WERI-Rb-1 (cell line): ENCODE results near the gene SLIT3.

ENCODE experiments used
- DNase-seq: peaks from one replicate; pipeline ENCODE4 v3.0.0-alpha.2; 2020
- H3K27ac ChIP-seq: fragments of 250-450 bp; sonication (Bioruptor Pico); 2 replicates; pipeline ENCODE4 v1.5.1; 2020; ENCODE audit warnings: mild to moderate bottlenecking, moderate library complexity
- H3K27me3 ChIP-seq: fragments of 250-450 bp; sonication (Bioruptor Pico); 2 replicates; pipeline ENCODE4 v1.5.1; 2021; ENCODE audit warnings: mild to moderate bottlenecking, low read depth, moderate library complexity; ENCODE audit not compliant: insufficient read depth, severe bottlenecking
- H3K36me3 ChIP-seq: fragments of 250-450 bp; sonication (Bioruptor Pico); 2 replicates; pipeline ENCODE4 v1.5.1; 2020; ENCODE audit warnings: mild to moderate bottlenecking, moderate library complexity
- H3K4me3 ChIP-seq: 2 replicates; pipeline ENCODE4 v1.5.1; 2011; ENCODE audit warnings: low read depth, mild to moderate bottlenecking, control low read depth, low read length
- H3K9me3 ChIP-seq: fragments of 250-450 bp; sonication (Bioruptor Pico); 2 replicates; pipeline ENCODE4 v1.5.1; 2021; ENCODE audit warnings: mild to moderate bottlenecking, moderate library complexity; ENCODE audit not compliant: severe bottlenecking
- CTCF ChIP-seq: IDR thresholded peaks from 2 replicates; pipeline ENCODE4 v1.5.1; 2011; ENCODE audit warnings: low read depth, mild to moderate bottlenecking, control low read depth, inconsistent platforms, low read length

SLIT3 gene

DNA sequence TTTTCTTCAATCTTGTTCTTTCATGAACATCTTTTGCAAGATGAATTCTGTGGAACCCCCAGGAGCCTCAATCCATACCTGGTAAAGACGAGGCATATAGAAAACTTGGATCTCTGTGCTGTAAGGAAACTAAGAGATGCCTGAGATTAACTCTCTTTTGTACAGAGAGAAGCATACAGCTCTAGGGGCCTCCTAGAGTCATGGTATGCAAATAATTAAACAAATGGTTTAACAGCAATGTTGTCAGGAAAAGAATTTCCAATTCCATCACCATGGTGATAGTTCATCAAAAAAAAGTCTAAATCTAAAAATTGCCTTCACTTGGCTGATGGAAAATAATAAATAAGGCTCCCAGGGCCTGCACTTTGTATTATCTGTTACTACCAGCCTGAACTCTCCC, 275.4 kb downstream of the SLIT3 start:
- H3K27me3 ChIP-seq = peaks cover 74% of the 10 kb centered on the region
- DNase-seq = no peak
- H3K9me3 ChIP-seq = no peaks in the 10 kb centered on the region
- no peak overlapping the region for H3K4me3 ChIP-seq
- no peak overlapping the region for H3K27ac ChIP-seq
- no peak for TF ChIP-seq CTCF
- no peaks in the 10 kb centered on the region for H3K36me3 ChIP-seq

GRCh38 chr5:169024421-169024820, 276.5 kb downstream of the SLIT3 start:
- Histone ChIP-seq H3K9me3 (no peaks in the 10 kb centered on the region), H3K27me3 (peaks cover 74% of the 10 kb centered on the region), H3K36me3 (no peaks in the 10 kb centered on the region), H3K27ac (no peak overlapping the region), H3K4me3 (no peak overlapping the region)
- DNase-seq = no peak
- TF ChIP-seq CTCF = no peak

DNA sequence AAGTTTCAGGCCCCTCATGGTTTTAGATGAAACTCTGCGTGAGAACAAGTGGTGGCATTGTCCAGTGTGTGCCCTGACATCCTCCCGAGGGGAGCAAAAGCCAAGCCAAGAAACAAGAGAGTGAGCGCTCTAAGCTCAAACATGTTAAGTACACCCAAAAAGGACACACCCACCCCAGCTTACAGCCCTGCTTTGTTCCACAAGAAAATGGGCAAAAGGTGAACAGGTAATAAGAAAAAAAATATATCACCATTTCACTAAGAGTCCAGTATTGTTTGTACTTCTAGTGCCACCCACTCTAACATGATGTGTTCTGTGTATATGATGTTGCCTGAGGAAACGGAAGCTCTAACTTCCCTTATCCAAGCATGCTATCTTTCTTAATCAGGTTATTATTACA, 278.2 kb downstream of the SLIT3 start:
- no peak for DNase-seq
- H3K9me3 ChIP-seq = no peaks in the 10 kb centered on the region

DNA sequence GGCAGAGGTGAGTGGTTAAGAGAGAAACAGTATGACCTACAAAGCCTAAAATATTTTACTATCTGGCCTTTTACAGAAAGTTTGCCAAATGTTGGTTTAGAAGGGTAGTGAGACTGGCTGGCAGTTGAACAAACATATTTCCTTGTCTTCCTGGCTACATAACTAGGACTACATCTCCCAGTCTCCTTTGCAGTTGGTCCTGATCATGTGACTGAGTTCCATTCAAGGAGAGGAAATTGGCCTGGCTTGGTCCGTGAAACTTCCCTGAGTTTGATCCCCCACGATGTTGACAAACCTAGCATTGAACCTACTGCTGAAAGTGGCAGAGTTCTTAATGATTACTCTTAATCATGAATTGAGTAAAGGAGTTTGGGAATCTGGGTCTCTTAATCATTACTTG, 280.8 kb downstream of the SLIT3 start:
- peaks cover 78% of the 10 kb centered on the region for H3K27me3 ChIP-seq
- DNase-seq = no peak
- no peaks in the 10 kb centered on the region for H3K36me3 ChIP-seq
- TF ChIP-seq CTCF = no peak
- no peak overlapping the region for H3K27ac ChIP-seq
- H3K9me3 ChIP-seq = no peaks in the 10 kb centered on the region
- no peak overlapping the region for H3K4me3 ChIP-seq

More for the DNA sequence above, 278.2 kb downstream of the SLIT3 start:
- Histone ChIP-seq H3K4me3 (no peak overlapping the region), H3K36me3 (no peaks in the 10 kb centered on the region), H3K27ac (no peak overlapping the region), H3K27me3 (peaks cover 79% of the 10 kb centered on the region)
- TF ChIP-seq CTCF = no peak

DNA sequence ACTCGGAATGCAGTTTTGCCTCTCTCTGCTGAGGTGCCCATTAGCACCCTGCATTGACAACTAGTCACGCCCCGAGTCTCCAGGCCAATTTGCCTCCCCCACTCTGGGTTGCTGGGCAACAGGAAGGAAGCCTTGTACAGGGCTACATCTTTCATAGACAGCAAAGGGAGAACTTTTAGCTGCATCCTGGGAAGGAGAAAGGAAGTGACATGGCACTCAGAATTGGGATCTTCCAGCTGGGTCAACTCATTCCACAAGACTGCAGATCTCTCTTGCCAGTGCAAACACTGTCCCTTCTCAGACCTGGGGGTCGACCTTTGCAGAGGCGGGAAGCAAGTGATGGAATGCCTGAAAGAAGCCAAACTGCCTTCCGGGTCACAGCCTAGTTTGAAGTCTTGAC, 282.0 kb downstream of the SLIT3 start:
- H3K9me3 ChIP-seq = no peaks in the 10 kb centered on the region
- DNase-seq = no peak
- H3K27ac ChIP-seq = no peak overlapping the region
- H3K4me3 ChIP-seq = no peak overlapping the region
- H3K36me3 ChIP-seq = no peaks in the 10 kb centered on the region
- peaks cover 74% of the 10 kb centered on the region for H3K27me3 ChIP-seq
- TF ChIP-seq CTCF = no peak

GRCh38 chr5:169015991-169016390, 284.9 kb downstream of the SLIT3 start:
- DNase-seq = no peak
- Histone ChIP-seq H3K27me3 (peaks cover 81% of the 10 kb centered on the region), H3K9me3 (no peaks in the 10 kb centered on the region), H3K27ac (no peak overlapping the region), H3K4me3 (no peak overlapping the region), H3K36me3 (no peaks in the 10 kb centered on the region)
- TF ChIP-seq CTCF = no peak
